GM19099 (cell line): Measurements from ENCODE around the gene SH3GLB1.

Experiments used
- POLR2A ChIP-seq: IDR thresholded peaks from 3 replicates; pipeline ENCODE4 v1.6.1; 2011; ENCODE audit warnings: low read depth; ENCODE audit not compliant: insufficient read length; ENCODE audit errors: extremely low read depth

Gene SH3GLB1

DNA sequence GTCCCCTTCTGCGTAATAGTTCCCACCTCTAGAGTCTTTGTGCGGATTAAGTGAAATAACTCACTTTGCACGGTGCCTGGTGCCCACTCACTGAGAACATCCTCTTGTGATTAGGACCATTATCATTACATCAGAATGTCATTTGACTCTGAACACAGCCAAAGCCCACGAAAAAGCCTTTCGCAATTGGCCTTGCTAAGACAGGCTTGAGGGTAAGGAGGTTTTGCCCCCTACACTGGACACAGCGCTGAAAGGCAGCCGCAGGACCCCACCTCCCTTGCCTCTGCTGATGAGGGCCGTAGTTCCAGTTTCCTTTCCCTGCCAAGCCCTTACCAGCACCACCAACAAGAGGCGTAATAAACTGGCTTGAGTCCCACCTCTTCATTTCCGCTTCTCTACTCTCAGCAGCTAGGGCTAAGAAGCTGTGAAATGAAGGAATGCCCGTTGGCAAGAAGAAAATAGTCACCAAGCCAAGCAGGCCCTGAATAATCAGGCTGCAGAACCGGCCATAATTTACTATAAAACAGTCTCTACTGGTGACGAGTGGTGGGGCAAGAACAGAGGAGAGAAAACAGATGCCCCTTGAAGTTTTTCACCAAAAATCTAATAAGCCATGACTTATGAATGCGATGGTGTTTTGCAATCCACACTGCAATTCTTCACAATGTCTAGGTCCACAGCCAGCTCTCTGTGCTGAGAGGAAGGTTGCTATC lies 53.1 kb downstream of the SH3GLB1 start:
- TF ChIP-seq POLR2A, result no peak

DNA sequence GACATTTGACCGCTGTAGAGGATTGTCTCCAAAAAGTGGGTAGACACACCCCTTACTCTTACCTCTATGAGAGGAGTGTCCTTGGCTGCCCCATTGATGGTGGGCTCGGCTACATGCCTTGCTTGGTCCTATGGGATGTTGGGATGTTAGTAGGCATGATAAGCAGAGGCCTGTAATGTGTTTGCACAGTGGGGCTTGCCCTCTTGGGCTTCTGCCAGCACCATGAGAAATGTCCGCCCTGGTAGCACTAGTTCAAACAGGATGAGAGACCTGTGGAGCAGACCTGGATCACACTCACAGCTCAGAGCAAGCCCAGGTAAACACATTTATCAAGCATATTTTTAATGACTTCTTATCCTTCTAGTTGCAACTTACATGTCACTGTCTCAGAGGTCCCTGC lies 54.2 kb downstream of the SH3GLB1 start:
- TF ChIP-seq POLR2A, result no peak

DNA sequence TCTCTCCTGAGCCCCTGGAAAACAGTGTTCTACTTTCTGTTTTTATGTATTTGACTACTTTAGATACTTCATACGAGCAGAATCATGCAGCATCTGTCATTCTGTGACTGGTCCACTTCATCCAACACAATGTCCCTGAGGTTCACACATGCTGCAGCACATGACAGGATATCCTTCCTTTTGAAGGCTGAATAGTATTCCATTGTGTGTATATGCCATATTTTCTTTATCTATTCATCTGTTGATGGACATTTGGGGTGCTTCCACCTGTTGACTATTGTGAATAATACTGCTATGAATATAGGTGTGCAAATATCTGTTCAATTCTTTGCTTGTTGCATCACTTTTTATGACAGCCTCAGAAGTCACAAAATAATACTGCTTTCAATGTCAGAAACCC lies 55.8 kb downstream of the SH3GLB1 start:
- no peak for TF ChIP-seq POLR2A

DNA sequence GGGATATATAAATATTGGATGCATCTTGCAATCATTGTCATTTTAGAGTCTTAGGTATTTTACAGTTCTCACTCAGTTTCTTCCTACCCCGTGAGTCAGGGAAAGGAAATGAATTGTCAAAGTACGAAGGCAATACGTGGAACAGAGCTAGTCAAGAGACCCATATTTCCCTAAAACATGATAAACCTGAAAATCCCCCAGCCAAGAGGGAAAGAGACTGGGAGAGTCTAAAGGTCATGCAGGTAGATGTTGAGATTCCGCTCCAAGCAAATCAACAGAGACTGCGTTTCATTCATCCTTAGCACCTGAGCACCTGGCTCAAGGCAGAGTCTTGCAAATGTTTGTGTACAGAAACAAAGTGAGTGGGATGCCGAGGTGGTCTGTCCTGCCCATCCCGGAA lies 58.0 kb downstream of the SH3GLB1 start:
- TF ChIP-seq POLR2A, result no peak

DNA sequence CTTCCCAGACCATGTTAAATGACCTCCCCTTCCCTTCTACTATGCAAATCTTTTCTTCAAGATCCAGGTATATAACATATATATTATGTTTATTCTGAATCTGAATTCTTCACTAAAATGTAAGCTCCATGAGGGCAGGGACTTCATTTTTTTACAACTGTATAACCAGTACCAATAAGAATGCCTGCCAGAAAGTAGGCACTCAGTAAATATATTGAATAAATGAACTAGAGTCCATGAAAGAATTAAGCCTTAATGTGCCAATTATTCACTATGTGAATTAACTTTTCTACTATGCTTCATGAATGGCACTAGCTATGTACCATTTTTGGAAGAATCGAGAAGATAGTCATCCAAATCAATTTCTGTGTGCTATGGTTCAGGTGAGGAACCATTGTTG lies 60.1 kb downstream of the SH3GLB1 start:
- no peak for TF ChIP-seq POLR2A

DNA sequence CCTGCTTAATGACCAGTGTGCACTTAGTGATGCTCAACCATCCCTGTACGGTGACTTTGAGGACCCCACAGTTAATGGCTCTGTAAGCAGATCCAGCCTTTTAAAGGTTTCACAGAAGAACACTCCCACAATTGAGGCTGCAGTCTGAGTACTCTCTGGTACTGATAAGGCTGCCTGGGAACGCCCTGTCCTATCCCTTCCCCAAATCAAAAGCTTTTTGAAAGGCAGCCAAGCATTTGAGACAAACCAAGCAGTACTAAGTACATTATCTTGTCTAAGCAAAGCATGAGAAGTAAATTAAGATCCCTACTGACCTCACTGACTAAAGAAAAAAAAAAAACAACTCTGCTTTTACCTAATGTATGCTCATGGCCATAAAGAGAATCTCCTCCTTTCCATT lies 60.7 kb downstream of the SH3GLB1 start:
- no peak for TF ChIP-seq POLR2A

DNA sequence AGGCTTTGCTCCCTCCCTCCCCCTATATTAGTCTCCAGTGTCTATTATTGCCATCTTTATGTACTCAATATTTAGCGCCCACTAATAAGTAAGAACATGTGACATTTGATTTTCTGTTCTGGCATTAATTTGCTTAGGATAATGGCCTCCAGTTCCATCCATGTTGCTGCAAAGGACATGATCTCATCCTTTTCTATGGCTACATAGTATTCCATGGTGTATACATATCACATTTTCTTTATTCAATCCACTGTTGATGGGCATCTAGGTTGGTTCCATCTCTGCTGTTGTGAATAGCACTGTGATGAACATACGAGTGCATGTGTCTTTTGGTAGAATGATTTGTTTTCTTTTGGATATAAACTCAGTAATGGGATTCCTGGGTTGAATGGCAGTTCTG lies 61.3 kb downstream of the SH3GLB1 start:
- no peak for TF ChIP-seq POLR2A

DNA sequence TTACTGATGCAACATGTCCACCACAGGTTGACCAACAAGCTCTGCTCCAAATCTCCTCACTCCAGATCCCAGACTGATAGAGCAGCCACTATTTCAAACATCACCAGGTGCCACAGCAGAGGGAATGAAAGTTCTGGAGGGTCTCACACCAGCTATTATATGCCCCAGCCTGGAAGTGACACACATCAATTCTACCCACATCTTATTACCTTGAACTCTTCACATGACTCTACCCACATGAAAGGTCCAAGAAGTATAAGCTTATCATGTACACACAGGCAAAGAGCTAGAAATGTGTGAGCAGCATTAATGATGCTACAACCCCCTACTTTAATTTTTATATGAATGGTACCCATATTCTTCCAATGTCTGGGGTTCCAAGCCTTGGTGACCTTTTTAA lies 64.2 kb downstream of the SH3GLB1 start:
- no peak for TF ChIP-seq POLR2A

DNA sequence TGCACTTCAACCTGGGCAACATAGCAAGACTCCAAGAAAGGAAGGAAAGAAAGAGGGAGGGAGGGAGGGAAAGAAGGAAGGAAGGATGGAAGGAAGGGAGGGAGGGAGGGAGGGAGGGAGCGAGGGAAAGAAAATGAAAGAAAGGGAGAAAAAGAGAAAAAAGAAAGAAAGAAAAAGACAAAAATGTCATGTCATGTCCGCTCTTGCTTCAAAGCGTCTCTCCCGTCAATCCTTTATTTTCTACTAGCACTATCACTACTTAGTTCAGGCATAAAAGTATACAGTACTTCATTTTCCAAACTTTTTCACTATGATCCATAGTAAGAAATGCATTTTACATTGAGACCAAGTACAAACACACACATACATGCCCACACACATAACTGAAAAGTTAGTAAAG lies 64.7 kb downstream of the SH3GLB1 start:
- TF ChIP-seq POLR2A, result no peak

DNA sequence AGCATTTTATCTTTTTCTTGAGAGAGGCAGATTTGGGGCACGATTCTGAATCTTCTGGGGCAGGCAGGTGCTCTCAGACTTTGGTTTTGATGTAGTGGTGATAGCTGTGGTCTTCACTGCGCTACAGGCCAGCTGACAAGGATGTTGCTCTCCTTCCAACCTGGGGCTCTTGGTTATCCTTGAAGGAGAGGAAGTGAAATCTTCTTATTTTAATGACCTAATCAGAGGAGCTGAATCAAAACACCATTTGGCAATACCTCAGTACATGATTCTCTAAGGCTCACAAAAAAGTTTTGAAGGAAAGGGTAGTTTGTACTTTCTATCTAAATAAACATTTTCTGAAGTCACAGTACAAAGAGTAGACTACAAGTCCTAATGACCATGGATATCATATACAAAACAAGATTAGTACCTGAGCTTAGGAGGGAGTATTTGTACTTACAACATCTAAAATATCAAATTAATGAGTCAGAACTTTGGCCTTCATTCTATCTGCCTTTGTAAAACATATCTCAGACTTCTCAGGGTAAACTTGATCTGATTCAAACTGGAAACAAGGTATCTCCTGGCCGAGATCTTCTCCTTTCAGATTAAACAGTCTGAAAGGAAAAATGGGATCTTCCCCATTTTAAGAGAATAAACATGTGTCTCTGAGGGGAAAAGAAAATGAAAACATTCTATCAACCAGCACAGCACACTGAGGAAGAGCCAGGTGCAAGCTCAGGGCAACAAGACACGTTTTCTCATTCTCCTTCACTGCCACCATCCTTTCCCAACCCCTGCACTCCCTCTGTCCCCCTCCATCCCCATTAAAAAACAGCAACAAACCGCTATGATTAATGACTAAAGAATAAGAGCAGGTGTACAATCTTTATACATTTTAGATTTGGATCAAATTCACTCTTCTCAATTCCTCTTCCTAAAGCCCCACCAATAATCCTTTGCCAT lies 69.2 kb downstream of the SH3GLB1 start:
- no peak for TF ChIP-seq POLR2A

DNA sequence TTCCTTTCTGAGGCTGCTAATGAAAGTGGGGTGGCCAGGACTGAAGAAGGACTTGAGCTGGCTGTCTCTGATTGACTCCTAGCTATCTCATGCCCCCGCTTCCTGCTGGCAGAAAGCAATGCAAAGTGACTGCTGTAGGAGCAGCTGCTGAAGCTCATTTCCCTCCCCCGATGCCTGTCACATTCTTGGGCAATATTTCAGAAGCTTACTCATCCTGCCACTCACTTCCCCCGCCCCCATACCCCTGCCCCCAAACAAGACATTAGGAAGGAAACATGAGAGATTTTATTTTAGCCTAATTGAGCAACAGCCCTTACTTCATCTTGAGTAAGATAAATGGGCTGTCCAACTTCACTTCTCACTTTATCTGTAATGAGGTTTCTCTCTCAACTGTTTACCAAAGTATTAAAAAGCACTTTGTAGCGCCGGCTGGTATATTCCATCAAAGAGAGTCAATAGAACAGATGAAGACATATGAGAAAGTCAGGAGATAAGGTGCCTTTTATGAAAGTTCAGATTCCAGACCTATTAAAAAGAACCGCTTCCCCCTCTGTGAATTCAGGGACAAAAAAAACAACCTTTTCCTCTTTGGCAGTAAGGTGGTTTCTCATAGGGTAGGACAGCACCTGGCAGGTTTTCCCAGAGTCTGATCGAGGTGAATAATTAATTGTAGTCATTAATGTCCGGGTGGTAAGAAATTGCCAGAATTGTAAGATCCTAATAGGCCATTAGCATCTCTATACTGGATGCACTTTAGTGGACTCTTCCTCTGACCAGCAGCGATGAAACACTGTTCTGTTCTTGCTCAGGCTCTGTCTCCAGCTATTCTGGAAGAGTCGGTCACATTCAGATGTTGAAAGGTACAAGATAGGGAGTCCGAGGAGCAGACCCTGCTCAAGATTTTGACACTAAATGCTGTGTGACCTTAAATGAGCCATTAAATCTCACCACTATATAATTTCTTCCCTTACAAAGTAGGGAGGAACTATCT lies 70.2 kb downstream of the SH3GLB1 start:
- TF ChIP-seq POLR2A, result no peak

DNA sequence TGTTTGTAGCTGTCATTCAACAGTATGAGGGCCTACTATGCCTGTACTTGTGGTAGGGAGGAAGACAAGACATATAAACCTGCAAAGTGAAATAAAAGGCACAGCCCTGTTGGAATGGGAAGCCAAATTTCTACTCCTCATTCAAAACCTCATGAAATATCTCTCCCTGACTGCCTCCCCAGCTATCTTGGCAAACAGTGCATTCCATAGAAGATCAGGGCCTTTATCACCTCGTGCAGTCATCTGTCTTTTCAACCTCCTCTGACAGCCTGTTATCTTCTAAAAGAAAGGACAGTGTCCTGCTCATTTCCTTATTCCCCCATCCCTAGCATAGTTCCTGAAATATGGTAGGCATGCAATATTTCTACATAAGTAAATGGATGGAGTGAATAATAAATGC lies 71.0 kb downstream of the SH3GLB1 start:
- TF ChIP-seq POLR2A, result no peak

DNA sequence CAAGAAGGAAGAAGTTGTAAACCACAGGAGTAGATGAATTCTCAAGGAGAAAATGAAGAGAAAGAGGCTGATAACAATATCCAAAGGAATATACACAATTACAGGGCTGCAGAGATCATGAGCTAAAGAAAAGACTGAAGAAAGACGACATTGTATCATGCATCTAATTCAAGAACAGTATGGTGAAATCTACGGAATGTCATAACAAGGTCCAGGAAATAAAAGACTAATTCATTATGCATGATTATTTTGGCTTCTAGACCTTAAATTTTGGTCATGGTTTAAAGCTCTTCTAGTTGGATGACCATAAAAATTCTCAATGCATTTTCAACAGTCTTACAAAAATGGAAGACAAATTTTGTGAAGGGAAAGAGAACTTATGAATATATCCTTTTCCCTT lies 71.7 kb downstream of the SH3GLB1 start:
- TF ChIP-seq POLR2A, result no peak

DNA sequence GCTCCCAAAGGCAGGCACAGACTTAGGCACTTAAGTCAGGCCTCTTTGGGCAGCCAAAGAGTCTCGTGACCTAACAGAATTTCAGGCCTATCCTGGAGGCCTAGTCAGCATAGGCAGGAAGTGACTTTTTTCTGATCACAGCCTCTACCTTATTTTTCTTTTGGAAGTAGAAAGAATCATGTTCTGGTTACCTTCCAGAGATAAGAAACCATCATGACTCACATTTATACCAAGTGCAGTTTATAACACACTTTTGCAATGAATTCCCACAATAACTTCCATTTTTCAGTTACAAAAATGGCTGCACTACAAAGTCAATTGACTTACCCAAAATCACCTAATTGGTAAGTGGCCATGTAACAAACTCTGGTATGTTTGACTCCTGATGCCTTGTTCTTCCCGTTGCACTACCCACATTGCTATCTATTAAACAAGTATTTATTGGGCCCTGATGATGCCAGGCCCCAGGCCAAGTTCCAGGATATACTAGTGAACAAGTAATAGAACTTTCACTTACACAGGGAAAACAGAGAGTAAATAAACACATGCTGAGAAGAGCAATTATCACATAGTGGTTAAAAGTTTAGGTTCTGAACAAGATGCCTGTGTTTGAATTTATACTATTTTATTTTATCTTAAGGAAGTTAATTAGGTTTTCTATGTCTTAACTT lies 74.3 kb downstream of the SH3GLB1 start:
- no peak for TF ChIP-seq POLR2A
